GM20000 (cell line): ENCODE measurements around the gene RBM4.
A peak's percentile ranks its signal among the peaks of the same experiment; 100 is the strongest.

Experiments
- DNase-seq: peaks from one replicate; pipeline ENCODE4 v3.0.0; 2012; ENCODE audit warnings: low spot score
- CTCF ChIP-seq: IDR thresholded peaks from 2 replicates; pipeline ENCODE4 v1.5.1; 2012; ENCODE audit warnings: mild to moderate bottlenecking, control low read depth; ENCODE audit errors: extremely low read depth, missing control alignments

The RBM4 gene

GRCh38 chr11:66680966-66681645 lies 42.6 kb downstream of the RBM4 start:
- DNase-seq: no peak
- TF ChIP-seq CTCF: no peak

- TF ChIP-seq CTCF: no peak
- no peak for DNase-seq
Measured at GRCh38 chr11:66683877-66684276, 45.4 kb downstream of the RBM4 start.

GRCh38 chr11:66684635-66685034 lies 46.1 kb downstream of the RBM4 start:
- no peak for DNase-seq
- TF ChIP-seq CTCF: no peak

- no peak for DNase-seq
- TF ChIP-seq CTCF: no peak
Measured at GRCh38 chr11:66685276-66686099, 47.0 kb downstream of the RBM4 start.

GRCh38 chr11:66686100-66686785 lies 47.7 kb downstream of the RBM4 start:
- no peak for DNase-seq
- TF ChIP-seq CTCF: no peak

- no peak for TF ChIP-seq CTCF
- DNase-seq: peak; percentile 8
Measured at GRCh38 chr11:66686801-66687750, 48.6 kb downstream of the RBM4 start.
